ENCODE measurements around the gene SPOUT1.

Gene SPOUT1

GRCh38 chr9:128770286-128771030, 59.1 kb downstream of the SPOUT1 start:
- FAIRE-seq: no peak
